HFFc6 (cell line): Measurements from ENCODE around the gene GABRG3. TPM values are rescaled to one million over a fixed set of nuclear protein-coding genes. Genes with fewer than 3 reads are reported as not detected.

Experiments
- DNase-seq: peaks from one replicate; pipeline ENCODE4 v3.0.0-alpha.2; 2018
- H3K27ac Mint-ChIP-seq: 2 replicates; pipeline ENCODE4 v1.8.0; 2020; ENCODE audit warnings: mild to moderate bottlenecking, mixed read lengths
- H3K27me3 Mint-ChIP-seq: 2 replicates; pipeline ENCODE4 v1.8.0; 2021; ENCODE audit warnings: mild to moderate bottlenecking, moderate library complexity, mixed read lengths; ENCODE audit not compliant: insufficient read depth
- H3K36me3 Mint-ChIP-seq: 2 replicates; pipeline ENCODE4 v1.8.0; 2021; ENCODE audit warnings: low read depth, mixed read lengths
- H3K4me1 Mint-ChIP-seq: 2 replicates; pipeline ENCODE4 v1.8.0; 2020; ENCODE audit warnings: low read depth, mixed read lengths
- H3K4me3 Mint-ChIP-seq: 2 replicates; pipeline ENCODE4 v1.8.0; 2020; ENCODE audit warnings: mild to moderate bottlenecking, moderate library complexity, mixed read lengths
- H3K9me3 Mint-ChIP-seq: 2 replicates; pipeline ENCODE4 v1.8.0; 2020; ENCODE audit warnings: mild to moderate bottlenecking, mixed read lengths
- total RNA-seq, 6 experiments: library from RNA; stranded (reverse); fragmentation: NEBNext Ultra II Directional; extraction: Animal tissue kit (Norgen Biotek cat#: 25700); gene quantifications; 2 replicates in 1 of 6; 3 replicates in 5 of 6; pipeline ENCODE4 v1.2.3, GENCODE V29; 2021
- TF ChIP-seq, protein P1 (sequence below): fragments of 200-600 bp; sonication (generic); IDR thresholded peaks from 2 replicates; pipeline ENCODE4 v1.5.0; 2021; ENCODE audit warnings: antibody characterized with exemption, mild to moderate bottlenecking

The GABRG3 gene
- total RNA-seq, 6 experiments from 2014 or later, result not detected

DNA sequence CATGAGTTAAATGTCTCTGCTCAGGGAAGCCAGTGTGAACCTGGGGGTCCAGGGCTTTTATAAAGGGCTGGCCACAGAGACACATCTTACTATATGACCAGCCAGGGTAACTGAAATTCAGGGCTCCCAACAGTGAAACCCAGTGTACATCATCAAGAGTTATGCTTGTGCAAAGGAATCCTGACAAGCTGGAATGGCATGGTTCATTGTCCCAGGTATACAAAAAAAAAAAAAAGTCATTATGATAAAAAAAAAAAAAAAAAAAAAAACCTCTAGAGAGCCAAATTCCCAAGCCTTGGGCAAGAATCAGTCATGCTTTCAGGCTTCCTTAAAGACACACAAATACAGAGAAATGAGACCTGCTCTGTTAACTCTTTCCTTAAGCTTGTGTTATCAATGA, 452.0 kb downstream of the GABRG3 start:
- TF ChIP-seq, protein P1, sequence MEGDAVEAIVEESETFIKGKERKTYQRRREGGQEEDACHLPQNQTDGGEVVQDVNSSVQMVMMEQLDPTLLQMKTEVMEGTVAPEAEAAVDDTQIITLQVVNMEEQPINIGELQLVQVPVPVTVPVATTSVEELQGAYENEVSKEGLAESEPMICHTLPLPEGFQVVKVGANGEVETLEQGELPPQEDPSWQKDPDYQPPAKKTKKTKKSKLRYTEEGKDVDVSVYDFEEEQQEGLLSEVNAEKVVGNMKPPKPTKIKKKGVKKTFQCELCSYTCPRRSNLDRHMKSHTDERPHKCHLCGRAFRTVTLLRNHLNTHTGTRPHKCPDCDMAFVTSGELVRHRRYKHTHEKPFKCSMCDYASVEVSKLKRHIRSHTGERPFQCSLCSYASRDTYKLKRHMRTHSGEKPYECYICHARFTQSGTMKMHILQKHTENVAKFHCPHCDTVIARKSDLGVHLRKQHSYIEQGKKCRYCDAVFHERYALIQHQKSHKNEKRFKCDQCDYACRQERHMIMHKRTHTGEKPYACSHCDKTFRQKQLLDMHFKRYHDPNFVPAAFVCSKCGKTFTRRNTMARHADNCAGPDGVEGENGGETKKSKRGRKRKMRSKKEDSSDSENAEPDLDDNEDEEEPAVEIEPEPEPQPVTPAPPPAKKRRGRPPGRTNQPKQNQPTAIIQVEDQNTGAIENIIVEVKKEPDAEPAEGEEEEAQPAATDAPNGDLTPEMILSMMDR, result no peak
- H3K27ac Mint-ChIP-seq, result no peak overlapping the region
- H3K36me3 Mint-ChIP-seq, result peaks cover 6% of the 10 kb centered on the region
- no peaks in the 10 kb centered on the region for H3K4me1 Mint-ChIP-seq
- no peaks in the 10 kb centered on the region for H3K27me3 Mint-ChIP-seq
- DNase-seq, result no peak
- peaks cover 51% of the 10 kb centered on the region for H3K9me3 Mint-ChIP-seq
- no peak overlapping the region for H3K4me3 Mint-ChIP-seq

DNA sequence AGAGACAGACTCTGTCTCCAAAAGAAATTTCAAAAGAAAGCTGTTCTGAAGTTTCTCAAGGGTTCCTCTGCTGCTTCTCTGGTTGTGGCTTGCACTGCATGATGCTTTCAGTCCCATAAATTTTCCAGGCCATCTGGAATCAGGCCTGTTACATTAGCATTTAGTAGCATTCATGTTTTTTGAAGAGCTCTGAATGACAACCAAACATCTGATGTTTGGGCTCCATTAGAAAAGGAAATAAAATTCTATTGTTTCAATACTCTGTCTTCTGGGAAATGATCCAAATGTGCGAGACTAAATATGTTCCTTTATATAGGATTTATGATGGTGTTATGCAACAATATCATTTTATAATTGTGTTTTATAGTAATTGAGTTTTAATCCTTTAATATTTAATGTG, 455.8 kb downstream of the GABRG3 start:
- H3K4me1 Mint-ChIP-seq, result no peaks in the 10 kb centered on the region
- no peak overlapping the region for H3K4me3 Mint-ChIP-seq
- H3K27me3 Mint-ChIP-seq, result no peaks in the 10 kb centered on the region
- H3K9me3 Mint-ChIP-seq, result peaks cover 42% of the 10 kb centered on the region
- DNase-seq, result no peak
- H3K36me3 Mint-ChIP-seq, result 0 out of 2 replicates have a peak, but pooled peaks cover 4% of the 10 kb centered on the region
- no peak overlapping the region for H3K27ac Mint-ChIP-seq
- TF ChIP-seq, protein P1, result no peak

DNA sequence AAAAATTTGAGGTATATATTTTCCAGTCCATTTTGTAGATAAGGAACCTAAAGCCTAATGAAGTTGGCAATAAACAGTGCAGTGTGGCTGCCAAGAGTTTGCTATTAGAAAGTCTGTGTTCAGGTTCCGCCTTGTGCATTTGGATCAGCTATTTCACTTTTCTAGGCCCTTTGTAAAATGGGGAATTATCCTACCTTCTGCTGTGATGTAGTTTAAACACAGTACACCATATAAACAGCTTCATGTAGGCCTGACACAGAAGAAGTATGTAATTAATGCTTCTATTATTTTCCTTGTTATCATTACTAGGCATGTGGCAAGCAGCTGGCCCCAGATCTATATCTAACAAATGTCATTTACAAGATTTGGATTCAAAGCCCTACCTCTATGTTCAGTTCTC, 456.3 kb downstream of the GABRG3 start:
- no peak for DNase-seq
- H3K4me3 Mint-ChIP-seq, result no peak overlapping the region
- H3K27me3 Mint-ChIP-seq, result no peaks in the 10 kb centered on the region
- H3K27ac Mint-ChIP-seq, result no peak overlapping the region
- H3K9me3 Mint-ChIP-seq, result peaks cover 41% of the 10 kb centered on the region
- H3K4me1 Mint-ChIP-seq, result no peaks in the 10 kb centered on the region
- 0 out of 2 replicates have a peak, but pooled peaks cover 4% of the 10 kb centered on the region for H3K36me3 Mint-ChIP-seq
- TF ChIP-seq, protein P1, result no peak

DNA sequence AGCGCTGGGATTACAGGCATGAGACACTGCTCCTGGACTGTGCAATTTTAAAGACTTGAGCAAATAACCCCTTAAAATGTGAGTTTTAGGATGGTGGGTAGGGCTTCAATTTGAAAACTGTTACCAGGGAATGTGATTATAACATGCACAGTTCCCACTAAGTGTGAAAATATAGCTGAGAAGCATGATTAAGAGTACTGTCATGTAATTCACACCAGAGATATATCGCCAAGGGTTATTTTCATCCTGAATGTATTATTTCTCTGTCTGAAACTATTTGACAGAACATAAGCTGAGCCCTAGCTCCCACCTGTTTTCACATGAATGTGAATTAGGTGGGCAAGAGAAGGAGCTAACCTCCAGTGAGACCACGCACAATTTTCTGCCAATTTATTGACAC, 457.2 kb downstream of the GABRG3 start:
- H3K4me3 Mint-ChIP-seq, result no peak overlapping the region
- no peaks in the 10 kb centered on the region for H3K4me1 Mint-ChIP-seq
- peaks cover 42% of the 10 kb centered on the region for H3K9me3 Mint-ChIP-seq
- H3K27ac Mint-ChIP-seq, result no peak overlapping the region
- 0 out of 2 replicates have a peak, but pooled peaks cover 4% of the 10 kb centered on the region for H3K36me3 Mint-ChIP-seq
- no peak for DNase-seq
- H3K27me3 Mint-ChIP-seq, result no peaks in the 10 kb centered on the region
- TF ChIP-seq, protein P1, result no peak

DNA sequence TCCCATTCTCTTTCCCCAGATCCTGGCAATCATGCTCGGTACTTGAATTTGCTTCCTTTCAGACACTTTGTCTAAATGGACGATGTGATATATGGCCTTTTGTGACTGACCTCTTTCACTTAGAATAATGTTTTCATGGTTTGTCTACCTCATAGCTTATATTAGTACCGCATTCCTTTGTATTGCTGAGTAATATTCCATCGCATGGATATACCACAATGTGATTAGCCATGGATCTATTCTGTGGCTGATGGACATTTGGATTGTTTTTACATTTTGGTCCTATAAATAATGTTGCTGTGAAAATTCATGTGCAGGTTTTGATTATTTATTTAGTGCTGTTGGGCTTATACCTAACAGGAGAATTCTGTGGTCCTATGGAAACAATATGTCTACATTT, 458.6 kb downstream of the GABRG3 start:
- Mint-ChIP-seq H3K4me1 (no peaks in the 10 kb centered on the region), H3K4me3 (no peak overlapping the region), H3K27ac (no peak overlapping the region), H3K9me3 (peaks cover 35% of the 10 kb centered on the region), H3K27me3 (no peaks in the 10 kb centered on the region), H3K36me3 (0 out of 2 replicates have a peak, but pooled peaks cover 4% of the 10 kb centered on the region)
- TF ChIP-seq, protein P1, result no peak
- no peak for DNase-seq

DNA sequence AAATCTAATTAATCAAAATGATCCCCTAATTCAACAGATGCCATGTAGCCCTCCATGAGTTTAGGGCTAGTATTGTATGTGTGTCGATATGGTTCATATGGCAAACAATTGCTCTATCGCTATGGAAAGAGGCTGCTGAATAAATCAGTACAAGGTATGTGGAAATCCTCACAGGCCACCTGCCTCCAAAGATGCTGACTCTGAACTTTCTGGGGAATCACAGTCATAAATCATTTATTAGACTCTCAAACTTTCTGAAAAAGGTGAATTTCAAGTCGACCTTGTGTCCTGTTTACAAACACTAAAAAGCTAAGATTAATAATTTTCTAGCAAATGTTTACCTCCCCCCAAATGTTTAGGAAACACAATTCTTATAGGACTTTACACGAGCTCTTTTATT, 462.6 kb downstream of the GABRG3 start:
- H3K27me3 Mint-ChIP-seq, result no peaks in the 10 kb centered on the region; the same call in 1 of the 2 replicates
- no peaks in the 10 kb centered on the region for H3K4me1 Mint-ChIP-seq

More for the DNA sequence above, 462.6 kb downstream of the GABRG3 start:
- no peak overlapping the region for H3K27ac Mint-ChIP-seq
- DNase-seq, result no peak
- TF ChIP-seq, protein P1, result no peak
- peaks cover 43% of the 10 kb centered on the region for H3K9me3 Mint-ChIP-seq
- 0 out of 2 replicates have a peak, but pooled peaks cover 4% of the 10 kb centered on the region for H3K36me3 Mint-ChIP-seq
- no peak overlapping the region for H3K4me3 Mint-ChIP-seq
